GM19468 (cell line): ENCODE results near the gene CHST11.

Experiments
- ATAC-seq: cut with Tn5 transposase; IDR thresholded peaks from one replicate; pipeline ENCODE4 v1.9.1; 2021; ENCODE audit warnings: mild to moderate bottlenecking, moderate library complexity, moderate number of reproducible peaks; ENCODE audit not compliant: unreplicated experiment; ENCODE audit errors: extremely low read depth

Gene CHST11

DNA sequence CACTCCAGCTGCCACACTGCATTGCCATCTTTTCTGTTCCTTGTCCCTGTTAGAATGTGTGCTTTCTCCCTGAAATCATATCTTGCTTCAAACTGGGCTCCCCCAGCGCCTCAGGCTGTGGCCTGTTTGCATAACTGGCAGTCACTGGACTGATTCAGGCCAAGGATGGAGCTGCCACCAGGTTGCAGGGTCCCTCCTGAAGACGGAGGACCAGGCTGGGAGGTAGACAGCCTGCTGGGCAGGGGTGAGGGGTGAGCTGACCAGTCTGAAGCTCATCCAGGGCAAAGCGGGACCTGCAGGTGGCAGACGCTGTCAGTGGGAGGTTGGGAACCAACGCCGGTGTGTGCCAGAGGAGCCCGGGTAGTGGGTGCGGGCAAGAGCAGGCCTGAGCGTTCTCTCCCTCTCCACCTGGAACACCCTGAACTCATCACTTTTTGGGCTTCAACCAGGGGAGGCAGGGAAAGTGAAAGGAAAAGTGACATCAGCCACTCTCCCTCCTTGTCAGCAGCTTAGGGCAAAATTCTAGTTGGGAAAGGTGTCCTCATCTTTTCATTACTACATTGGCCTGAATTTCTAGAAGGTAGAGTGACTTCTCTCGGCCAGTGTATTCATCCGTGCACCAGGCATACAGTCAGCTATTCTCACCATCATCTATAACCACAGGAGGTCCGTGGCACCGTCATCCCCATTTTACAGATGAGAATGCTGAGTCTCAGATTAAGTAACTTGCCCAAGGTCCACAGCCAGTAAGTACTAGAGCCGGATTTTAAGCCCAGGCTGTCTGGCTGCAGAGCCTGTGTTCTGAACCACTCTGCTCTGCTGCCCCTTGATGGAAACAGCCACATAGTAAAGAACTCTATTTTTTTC is 282.3 kb downstream of the CHST11 start:
- ATAC-seq, result no peak

DNA sequence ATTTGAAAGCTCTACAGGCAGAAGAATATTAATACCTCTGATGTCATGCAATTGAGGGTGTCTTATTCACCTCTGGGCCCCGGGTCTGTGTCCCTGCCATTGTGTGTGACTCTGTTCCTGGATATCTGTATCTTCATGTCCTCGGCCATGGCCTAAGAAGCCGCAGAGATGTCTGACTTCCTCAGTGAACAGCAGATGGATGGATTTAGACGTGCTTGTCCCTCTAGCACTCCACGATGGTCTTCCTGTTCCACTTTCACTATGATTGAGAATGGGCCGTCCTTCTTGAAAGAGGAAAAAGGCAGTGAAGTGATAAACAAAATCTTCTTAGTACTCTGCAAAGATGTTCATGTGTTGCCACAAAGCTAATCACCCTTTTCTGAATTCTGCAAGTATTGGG is 283.9 kb downstream of the CHST11 start:
- no peak for ATAC-seq

DNA sequence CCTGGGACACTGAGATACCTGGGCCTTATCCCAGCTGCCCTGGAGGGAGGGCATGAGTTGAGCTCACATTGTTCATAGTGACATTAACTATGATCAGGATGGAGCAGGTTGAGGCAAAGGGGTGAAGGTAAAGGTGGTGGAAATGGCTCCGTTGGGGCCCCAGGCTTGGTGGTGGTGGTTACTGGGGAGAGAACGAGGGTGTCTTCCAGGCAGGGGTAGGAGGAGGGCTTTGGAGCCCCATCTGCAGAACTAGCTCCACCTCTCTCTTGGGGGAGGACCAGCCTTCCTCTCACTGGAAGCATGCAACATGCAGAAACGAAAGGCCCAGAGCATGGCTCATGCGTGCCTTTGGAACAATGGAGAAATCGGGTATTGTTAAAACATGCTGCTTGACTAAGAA is 284.3 kb downstream of the CHST11 start:
- ATAC-seq, result no peak

DNA sequence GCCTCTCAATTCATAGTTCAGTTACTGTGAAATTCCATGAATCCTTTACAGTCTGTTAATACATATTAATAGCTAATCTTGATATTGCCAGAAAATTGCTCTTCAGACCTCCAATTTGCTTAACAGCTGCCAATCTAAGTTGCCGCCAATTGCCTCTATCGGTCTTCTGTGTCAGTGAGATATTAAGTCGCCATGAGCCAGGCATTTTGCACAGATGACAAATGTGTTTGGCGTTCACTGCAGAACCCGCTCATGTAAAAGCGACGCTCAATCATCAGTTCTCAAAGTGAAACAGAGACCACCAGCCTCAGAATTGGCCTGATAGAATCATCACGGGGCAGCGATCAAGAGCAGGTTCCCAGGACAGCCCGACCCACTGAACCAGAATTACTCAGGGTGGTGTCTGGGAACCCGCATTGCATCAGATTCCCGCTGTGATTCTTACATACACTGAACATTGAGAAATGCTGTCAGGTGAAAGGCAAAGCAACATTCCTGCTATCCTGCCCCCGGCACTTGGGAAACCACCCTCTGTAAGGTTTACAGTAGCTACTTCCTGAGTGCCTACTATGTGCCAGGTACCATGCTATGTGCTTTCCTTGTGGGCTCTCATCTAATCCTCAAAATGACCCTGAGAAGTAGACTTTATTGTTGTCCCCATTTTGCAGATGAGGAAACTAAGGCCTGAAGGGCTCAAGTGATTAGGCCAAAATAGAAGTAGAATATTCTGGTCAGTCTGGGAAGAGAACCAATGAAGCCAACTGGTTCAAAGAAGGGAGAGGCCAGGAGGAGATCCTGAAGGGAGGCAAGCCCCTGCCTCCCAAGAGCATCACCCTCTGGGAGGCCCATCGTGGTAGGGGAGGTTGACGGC is 285.0 kb downstream of the CHST11 start:
- ATAC-seq, result no peak

DNA sequence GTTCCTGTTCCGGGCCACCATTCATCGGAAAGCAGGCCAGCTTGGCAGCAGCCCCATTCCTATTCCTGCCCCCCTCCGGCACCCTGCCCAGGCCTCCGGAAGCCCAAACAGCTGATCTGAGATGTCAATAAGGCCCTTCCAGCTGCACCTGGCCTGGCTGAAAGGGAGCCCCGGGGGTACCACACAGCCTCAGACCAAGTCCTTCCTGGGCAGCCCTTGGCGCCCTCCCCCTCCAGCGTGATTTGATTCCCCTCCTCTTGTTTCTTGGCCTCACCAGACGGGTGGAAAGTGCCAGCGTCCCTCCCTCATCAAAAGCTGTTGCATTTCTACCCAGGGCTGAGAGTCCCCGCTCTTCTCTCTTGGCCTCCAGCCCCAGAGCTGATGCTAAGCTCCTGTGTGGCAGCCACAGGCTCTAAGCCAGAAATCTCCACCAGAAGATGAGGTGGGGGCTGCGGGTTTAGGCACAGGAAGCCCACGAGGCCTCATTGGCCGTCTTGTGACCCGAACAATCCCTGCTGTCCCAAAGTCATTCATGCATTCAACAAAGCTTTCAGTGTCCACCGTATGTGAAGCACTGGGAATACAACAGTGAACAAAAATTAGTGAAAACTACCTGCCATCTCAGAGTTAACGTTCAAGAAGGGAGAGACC is 285.9 kb downstream of the CHST11 start:
- ATAC-seq, result no peak

DNA sequence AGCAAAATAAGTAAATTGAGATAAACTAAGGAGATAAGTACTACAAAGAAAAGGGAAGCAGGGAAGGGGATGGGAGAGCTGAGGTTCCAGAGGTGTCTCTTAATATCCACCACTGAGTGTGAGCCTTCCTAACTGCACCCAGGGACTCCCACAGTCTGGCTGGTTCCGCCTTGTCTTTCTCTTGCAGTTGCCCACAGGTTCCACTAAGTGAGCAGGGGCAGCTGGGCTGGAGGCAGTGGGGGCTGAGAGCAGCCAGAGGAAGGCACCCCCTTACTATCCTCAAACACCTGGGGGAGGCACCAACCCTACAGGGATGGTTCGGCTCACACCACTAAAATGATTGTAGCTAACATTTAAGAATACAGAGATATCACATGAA is 286.4 kb downstream of the CHST11 start:
- no peak for ATAC-seq

DNA sequence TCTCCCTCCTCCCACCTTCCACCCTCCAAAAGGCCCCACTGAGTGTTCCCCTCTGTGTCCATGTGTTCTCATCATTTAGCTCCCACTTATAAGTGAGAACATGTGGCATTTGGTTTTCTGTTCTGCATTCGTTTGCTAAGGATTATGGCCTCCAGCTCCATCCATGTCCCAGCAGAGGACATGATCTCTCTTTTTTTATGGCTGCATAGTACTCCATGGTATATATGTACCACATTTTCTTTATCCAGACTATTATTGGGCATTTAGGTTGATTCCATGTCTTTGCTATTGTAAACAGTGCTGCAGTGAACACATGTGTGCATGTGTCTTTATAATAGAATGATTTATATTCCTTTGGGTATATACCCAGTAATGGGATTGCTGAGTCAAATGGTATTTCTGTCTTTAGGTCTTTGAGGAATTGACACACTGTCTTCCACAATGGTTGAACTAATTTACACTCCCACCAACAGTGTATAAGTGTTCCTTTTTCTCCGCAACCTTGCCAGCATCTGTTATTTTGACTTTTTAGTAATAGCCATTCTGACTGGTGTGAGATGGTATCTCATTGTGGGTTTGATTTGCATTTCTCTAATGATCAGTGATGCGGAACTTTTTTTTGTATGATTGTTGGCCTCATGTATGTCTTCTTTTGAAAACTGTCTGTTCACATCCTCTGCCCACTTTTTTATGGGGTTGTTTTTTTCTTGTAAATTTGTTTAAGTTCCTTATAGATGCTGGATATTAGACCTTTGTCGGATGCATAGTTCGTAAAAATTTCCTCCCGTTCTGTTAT is 287.2 kb downstream of the CHST11 start:
- ATAC-seq, result peak; percentile 37

DNA sequence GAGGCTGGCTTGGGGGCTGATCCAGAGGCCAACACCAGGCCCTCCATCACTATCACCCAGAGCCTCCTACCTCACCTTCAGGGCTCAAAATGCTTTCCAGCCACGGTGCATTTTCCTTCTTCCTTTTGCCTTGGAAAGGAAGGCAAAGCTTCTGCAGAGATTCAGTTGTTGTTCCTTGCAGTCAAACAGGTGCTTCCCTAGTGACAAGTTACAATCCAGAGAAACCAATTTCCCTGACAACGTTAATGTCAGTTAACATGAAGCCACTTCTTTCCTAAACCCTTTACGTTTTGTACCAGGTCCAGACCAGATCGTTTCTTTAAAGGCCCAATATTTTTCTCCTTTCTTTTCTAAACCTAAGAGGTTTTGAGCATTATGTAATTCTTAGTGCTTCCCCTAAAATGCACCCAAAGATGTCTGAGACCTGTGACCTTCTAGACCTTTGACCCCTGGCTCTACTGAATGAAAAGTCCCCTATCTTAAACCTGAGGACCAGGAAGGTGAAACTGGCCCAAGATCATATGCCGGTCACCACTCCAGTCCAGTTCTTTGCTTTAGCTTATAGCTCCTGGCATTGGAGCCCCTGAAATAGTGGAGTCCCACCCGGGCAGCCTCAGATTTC is 289.8 kb downstream of the CHST11 start:
- ATAC-seq, result no peak

DNA sequence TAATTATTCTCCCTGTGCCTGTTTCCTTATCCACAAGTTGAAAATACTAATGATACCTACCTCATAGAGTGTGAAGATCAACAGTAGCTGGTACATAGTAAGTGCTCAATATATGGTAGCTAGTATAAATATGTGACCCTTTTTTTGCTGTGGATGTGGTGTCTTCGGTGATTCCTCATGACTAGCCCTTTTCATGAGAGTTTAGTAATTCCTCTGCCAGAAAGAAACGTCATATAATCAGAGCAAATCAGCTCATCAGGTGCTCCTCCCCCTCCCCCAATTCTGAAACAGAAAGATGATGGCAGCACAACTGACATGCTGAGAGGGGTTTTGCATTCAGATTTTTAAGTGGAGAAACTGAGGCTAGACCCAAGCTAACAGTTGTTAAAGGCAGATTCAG is 290.6 kb downstream of the CHST11 start:
- ATAC-seq, result no peak

DNA sequence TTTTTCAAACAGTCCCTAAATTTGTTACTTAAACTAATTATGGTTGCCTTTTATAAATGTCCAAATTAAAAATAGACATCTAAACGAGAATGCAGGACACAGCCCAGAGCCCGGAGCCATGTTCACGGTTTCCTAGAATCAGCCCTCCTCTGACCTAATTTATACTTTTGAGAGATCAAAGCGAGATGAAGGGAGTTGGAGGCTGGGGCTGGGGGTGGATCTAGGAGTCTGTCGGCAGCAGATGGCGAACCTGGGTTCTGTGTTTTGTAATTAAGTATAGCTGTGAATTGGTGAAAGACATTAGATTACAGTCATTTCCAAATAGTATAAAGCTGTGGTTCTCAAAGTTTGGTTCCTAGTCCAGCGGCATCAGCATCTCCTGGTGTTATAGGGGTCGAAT is 291.2 kb downstream of the CHST11 start:
- no peak for ATAC-seq

DNA sequence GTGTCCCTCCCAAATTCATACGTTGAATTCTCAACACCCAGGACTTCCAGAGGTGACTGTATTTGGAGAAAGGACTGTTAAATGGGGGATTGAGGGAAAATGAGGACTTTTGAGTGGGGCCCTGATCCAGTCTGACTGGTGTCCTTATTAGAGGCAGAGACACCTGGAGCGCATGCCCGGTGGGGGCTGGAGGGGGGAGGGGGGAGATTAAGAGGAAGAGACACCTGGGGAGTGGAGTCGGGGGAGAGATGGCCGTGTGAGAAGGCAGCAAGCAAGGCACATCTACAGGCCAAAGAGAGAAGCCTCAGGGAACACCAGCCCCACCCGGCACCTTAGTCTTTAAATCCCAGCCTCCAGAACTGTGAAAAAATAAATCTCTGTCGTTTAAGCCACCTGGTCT is 291.6 kb downstream of the CHST11 start:
- ATAC-seq, result no peak

DNA sequence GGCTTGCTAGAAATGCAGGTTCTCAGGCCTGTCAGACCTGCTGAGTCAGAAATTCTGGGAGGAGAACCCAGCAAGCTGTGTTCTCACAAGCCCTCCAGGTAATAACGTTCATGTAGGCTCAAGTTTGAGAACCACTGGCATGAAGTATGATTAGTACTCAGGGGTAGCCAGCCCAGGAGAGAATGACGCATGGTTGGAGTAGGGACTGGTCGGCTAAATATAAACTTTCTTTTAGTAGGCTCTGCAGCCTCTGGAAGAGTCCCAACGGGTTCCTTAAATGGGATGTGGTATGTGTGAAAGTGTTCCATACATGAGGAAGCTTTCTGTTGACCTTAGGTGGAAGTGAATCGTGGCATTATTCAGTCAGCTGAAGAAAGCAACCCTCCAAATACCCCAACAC is 292.0 kb downstream of the CHST11 start:
- ATAC-seq, result no peak

DNA sequence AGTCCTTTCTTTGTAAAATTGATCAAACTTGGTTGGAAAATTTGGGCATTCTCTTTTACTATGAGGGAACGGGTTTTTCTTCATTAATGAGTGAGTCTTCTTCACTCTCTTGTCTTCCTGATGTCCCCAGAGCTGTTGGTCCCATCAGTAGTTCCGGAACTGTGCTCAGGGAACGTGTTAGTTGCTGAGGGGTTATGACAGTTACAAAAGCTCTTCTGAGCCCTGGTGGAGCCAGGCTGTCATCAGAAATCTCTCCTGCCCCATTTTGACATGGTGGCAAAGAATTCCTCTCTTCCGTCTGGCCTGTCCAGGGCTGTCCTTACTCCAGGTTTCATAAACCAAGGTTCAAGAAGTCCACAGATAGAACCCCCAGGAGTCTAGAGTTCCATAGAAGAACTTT is 292.8 kb downstream of the CHST11 start:
- ATAC-seq, result no peak

DNA sequence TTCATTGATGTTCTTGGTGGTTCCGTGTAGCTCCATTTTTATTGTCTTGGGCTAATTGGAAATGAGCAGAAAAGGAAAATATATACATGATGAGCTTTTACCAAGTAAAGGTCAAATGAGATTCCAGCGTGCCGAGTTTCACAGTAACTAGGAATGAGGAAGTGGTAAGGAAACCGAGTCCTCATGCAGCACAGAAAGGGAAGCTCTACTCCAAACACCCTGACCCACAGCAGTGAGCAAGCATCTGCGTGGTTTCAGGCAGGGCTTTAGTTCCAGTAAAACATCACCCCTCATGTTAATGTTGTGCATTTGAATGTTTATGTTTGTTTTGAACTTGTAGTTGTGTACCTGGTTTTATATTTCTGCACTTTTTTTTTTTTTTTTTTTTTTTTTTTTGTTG is 293.3 kb downstream of the CHST11 start:
- ATAC-seq, result no peak

DNA sequence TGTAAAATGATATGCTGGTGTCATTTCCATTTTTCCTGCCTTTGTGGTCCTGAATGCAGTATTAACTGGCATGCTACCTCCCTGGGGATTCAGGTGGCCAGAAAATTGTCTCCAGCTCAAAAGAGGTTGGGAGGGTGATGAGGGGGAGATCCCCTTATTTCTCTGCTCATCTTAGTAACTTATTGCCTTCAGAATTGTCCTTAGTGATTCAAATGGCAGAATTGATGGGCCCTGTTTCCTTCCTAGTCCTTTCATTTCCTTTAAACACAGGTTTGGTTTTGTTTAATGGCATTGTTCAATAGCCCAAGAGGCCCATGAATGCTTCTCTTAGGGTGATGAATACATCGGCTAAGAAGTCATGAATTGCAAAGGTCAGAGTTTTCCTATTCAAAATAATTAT is 294.4 kb downstream of the CHST11 start:
- no peak for ATAC-seq

DNA sequence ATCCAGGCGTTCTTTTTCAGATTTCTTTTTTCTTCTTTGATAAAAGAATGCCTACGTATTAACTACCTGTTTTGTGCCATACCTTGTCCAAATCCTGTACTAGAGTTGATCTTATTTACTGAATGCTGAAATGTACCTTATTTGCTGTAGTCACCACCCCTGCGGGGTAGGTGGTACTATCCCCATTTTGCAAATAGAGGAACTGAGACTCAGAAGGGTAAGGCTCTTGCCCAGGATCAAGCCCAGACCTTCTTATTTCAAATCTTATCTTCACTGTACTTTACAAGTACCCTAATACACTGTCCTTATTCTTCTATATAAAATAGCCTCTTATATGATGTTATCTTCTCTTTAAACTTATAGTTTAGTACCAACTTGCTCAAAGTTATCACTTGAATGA is 294.8 kb downstream of the CHST11 start:
- peak; percentile 68 for ATAC-seq

DNA sequence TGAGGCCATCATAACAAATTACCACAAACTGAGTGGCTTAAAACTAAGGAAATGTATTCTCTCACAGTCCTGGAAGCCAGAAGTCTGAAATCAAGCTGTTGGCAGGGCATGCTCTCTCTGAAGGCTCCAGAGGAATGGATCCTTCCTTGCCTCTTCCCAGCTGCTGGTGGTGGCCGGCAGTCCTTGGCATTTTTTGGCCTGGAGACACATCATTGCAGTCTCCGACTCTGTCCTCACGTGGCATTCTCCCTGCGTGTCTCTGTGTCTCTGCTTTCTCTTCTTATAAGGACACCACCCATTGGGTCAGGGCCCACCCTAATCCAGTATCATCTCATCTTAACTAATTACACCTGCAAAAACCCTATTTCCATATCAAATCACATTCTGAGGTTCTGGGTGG is 295.3 kb downstream of the CHST11 start:
- ATAC-seq, result no peak

DNA sequence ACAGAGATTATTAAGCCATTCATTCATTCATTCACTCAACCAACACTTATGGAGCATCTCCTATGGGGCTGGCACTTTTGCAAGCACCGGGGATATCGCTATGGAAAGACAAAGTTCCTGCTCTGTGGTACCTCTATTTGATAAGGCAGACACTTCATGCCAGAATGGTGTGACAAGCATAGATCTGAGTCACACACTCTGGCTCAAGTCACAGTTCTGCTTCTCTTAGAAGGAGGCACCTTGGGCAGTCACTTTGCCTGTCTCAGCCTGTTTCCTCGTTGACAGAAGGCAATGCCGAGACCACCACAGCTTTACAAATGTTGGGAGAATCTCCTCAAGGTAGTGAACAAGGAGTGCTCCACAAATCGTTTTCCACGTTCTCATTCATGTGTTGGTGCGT is 296.1 kb downstream of the CHST11 start:
- ATAC-seq, result no peak

DNA sequence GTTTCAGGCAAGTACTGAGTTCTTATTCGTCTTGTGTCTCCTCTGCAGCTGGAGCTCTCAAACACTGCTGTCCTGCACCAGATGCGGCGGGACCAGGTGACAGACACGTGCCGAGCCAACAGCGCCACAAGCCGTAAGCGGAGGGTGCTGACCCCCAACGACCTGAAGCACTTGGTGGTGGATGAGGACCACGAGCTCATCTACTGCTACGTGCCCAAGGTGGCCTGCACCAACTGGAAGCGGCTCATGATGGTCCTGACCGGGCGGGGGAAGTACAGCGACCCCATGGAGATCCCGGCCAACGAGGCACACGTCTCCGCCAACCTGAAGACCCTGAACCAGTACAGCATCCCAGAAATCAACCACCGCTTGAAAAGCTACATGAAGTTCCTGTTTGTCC is 300.2 kb downstream of the CHST11 start:
- no peak for ATAC-seq

DNA sequence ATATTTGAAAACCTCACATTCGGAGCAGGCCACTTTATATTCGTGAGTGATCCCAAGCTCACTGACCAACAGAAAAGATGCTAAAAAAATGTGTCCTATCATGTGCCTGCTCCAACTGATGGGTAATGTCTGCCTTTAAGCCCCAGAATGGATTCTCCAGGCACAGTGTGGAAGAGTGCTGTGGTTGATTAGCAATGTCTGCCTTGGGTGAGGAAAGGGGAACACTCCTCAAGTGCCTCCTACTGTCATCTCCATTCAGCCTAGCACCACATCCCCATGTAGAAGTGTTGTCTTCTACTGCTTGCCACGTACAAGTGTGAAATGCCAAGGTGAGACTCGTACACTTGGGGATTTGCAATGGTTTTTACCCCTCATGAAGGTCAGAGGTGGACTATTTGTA is 302.0 kb downstream of the CHST11 start:
- ATAC-seq, result no peak
